ENCODE data around the gene NACC1.

DNA sequence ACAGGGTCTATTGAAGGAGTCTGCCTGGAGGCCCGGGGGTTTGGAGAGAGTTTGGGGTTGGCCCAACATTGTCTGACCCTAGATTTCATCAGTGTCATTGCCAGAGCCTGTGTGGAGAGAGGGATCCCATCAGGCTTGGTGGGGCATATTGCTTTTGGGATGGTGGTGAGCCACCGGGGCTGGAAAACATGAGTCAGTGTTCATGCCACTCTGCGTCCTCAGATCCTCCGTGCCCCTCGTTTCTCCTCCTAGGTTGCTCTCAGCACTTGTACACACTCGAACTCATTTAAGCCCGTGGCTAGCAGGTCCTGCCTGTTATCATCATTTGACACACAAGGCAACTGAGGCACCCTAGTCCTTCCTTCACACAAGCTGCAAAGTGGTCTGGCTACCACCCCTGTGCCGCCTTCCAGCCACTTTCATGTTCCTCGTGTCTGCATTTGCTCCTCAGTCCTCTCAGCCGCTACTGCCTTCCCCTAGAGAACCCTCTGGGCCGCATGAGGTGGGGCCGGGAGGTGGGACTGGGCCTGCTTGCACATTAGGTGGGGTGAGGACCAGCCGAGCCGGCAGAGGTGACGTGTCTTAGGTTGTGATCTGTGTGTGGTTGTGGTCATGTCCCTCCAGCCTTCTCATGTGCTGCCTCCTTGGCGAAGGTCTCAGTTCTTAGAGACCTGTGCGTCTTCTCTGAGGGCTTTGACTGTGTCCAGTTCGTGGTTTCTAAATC is 3.6 kb downstream of the NACC1 start:
- TF ChIP-seq POLR2A (IDR thresholded peaks at IDR 0.05): no peak
- TF ChIP-seq, protein P1, sequence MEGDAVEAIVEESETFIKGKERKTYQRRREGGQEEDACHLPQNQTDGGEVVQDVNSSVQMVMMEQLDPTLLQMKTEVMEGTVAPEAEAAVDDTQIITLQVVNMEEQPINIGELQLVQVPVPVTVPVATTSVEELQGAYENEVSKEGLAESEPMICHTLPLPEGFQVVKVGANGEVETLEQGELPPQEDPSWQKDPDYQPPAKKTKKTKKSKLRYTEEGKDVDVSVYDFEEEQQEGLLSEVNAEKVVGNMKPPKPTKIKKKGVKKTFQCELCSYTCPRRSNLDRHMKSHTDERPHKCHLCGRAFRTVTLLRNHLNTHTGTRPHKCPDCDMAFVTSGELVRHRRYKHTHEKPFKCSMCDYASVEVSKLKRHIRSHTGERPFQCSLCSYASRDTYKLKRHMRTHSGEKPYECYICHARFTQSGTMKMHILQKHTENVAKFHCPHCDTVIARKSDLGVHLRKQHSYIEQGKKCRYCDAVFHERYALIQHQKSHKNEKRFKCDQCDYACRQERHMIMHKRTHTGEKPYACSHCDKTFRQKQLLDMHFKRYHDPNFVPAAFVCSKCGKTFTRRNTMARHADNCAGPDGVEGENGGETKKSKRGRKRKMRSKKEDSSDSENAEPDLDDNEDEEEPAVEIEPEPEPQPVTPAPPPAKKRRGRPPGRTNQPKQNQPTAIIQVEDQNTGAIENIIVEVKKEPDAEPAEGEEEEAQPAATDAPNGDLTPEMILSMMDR (IDR thresholded peaks at IDR 0.05): no peak

Measured in transverse colon (tissue), 3 donors.